HepG2 (cell line): ENCODE data around the gene VEGFB. TPM values are rescaled to one million over a fixed set of nuclear protein-coding genes. Genes with fewer than 3 reads are reported as not detected.

Experiments
- AGO1 ChIP-seq: fragments of 200-400 bp; formaldehyde crosslinking; IDR thresholded peaks from 2 replicates; pipeline ENCODE4 v1.6.1; 2017; ENCODE audit warnings: mild to moderate bottlenecking, low read depth, low read length, moderate library complexity; ENCODE audit not compliant: poor library complexity, severe bottlenecking
- BRD4 ChIP-seq: sonication (generic); formaldehyde crosslinking; IDR thresholded peaks from 2 replicates; pipeline ENCODE4 v1.4.0; 2020; ENCODE audit warnings: missing genetic modification reagents
- CCDC6 ChIP-seq: sonication (generic); formaldehyde crosslinking; IDR thresholded peaks from 2 replicates; pipeline ENCODE4 v1.8.1; 2022; ENCODE audit warnings: mild to moderate bottlenecking, missing genetic modification reagents, moderate library complexity
- ERF ChIP-seq: IDR thresholded peaks from 2 replicates; pipeline ENCODE4 v1.6.1; 2018; ENCODE audit warnings: missing biosample characterization, missing genetic modification reagents
- GZF1 ChIP-seq: sonication (generic); formaldehyde crosslinking; IDR thresholded peaks from 2 replicates; pipeline ENCODE4 v1.5.1; 2020; ENCODE audit warnings: mild to moderate bottlenecking, missing genetic modification reagents
- HOXA3 ChIP-seq: sonication (generic); formaldehyde crosslinking; IDR thresholded peaks from 2 replicates; pipeline ENCODE4 v1.5.0; 2020; ENCODE audit warnings: missing genetic modification reagents
- KLF12 ChIP-seq: sonication (generic); formaldehyde crosslinking; IDR thresholded peaks from 2 replicates; pipeline ENCODE4 v1.4.0; 2020; ENCODE audit warnings: missing genetic modification reagents, borderline replicate concordance
- MATR3 ChIP-seq: sonication (generic); formaldehyde crosslinking; IDR thresholded peaks from 2 replicates; pipeline ENCODE4 v1.4.0; 2020; ENCODE audit warnings: missing genetic modification reagents
- NCOA5 ChIP-seq: sonication (generic); formaldehyde crosslinking; IDR thresholded peaks from 2 replicates; pipeline ENCODE4 v1.4.0; 2020; ENCODE audit warnings: missing genetic modification reagents
- POGZ ChIP-seq: sonication (generic); formaldehyde crosslinking; IDR thresholded peaks from 2 replicates; pipeline ENCODE4 v1.4.0; 2020; ENCODE audit warnings: mild to moderate bottlenecking, missing genetic modification reagents
- RAD21 ChIP-seq: fragments of 450-650 bp; formaldehyde crosslinking; IDR thresholded peaks from 2 replicates; pipeline ENCODE4 v1.5.0; 2020; ENCODE audit warnings: mild to moderate bottlenecking
- RARA ChIP-seq: IDR thresholded peaks from 2 replicates; pipeline ENCODE4 v1.6.1; 2016; ENCODE audit warnings: missing genetic modification reagents, missing compliant biosample characterization
- RBFOX2 ChIP-seq: fragments of 200-400 bp; formaldehyde crosslinking; IDR thresholded peaks from 2 replicates; pipeline ENCODE4 v1.6.1; 2017; ENCODE audit warnings: low read depth, mild to moderate bottlenecking, low read length
- SAP130 ChIP-seq: IDR thresholded peaks from 2 replicates; pipeline ENCODE4 v1.6.1; 2016; ENCODE audit warnings: low read depth
- SRF ChIP-seq: IDR thresholded peaks from 2 replicates; pipeline ENCODE4 v1.6.1; 2011; ENCODE audit warnings: mild to moderate bottlenecking, low read depth, low read length, moderate library complexity
- ZNF230 ChIP-seq: sonication (generic); formaldehyde crosslinking; IDR thresholded peaks from 2 replicates; pipeline ENCODE4 v1.4.0; 2020; ENCODE audit warnings: mild to moderate bottlenecking, missing genetic modification reagents
- ZNF282 ChIP-seq: fragments of 450-650 bp; IDR thresholded peaks from 2 replicates; pipeline ENCODE4 v1.6.1; 2018; ENCODE audit not compliant: partially characterized antibody
- ZNF34 ChIP-seq: sonication (generic); formaldehyde crosslinking; IDR thresholded peaks from 2 replicates; pipeline ENCODE4 v1.4.0; 2020; ENCODE audit warnings: mild to moderate bottlenecking, missing genetic modification reagents, borderline replicate concordance
- ZNF430 ChIP-seq: sonication (generic); formaldehyde crosslinking; IDR thresholded peaks from 2 replicates; pipeline ENCODE4 v1.9.0; 2021; ENCODE audit warnings: mild to moderate bottlenecking, missing genetic modification reagents
- ZNF550 ChIP-seq: sonication (generic); formaldehyde crosslinking; IDR thresholded peaks from 2 replicates; pipeline ENCODE4 v1.4.0; 2020; ENCODE audit warnings: mild to moderate bottlenecking, missing genetic modification reagents, borderline replicate concordance
- ZNF772 ChIP-seq: sonication (generic); formaldehyde crosslinking; IDR thresholded peaks from 2 replicates; pipeline ENCODE4 v1.5.0; 2020; ENCODE audit warnings: mild to moderate bottlenecking, missing genetic modification reagents
- ZNF775 ChIP-seq: sonication (generic); formaldehyde crosslinking; IDR thresholded peaks from 2 replicates; pipeline ENCODE4 v1.4.0; 2020; ENCODE audit warnings: missing genetic modification reagents, mild to moderate bottlenecking, moderate library complexity, borderline replicate concordance
- ZNF782 ChIP-seq: sonication (generic); formaldehyde crosslinking; IDR thresholded peaks from 2 replicates; pipeline ENCODE4 v1.4.0; 2020; ENCODE audit warnings: missing genetic modification reagents, mild to moderate bottlenecking, borderline replicate concordance
- polyA plus RNA-seq, 8 experiments: library from polyadenylated mRNA; depleted of rRNA in 3 of 8; stranded (reverse) in 7 of 8; unstranded in 1 of 8; fragments of >200 nt; fragmentation: Illumina TruSeq in 4 of 8; extraction: Trizol in 4 of 8; gene quantifications; 2 replicates each; pipeline versions ENCODE4 v1.2.1 to v1.2.3, GENCODE V29; 2011 to 2016; ENCODE audit warnings: low read depth in 4 of 8, missing spikeins in 1 of 8, mixed read lengths in 1 of 8; ENCODE audit not compliant: insufficient read depth in 1 of 8
- total RNA-seq, 5 experiments: library from RNA; depleted of rRNA; stranded (reverse); fragments of >200 nt; fragmentation: Illumina TruSeq; extraction: Trizol; gene quantifications; 2 replicates each; pipeline ENCODE4 v1.2.3, GENCODE V29; 2016; ENCODE audit warnings: low read depth in 1 of 5
- TF ChIP-seq, protein P1 (sequence below): IDR thresholded peaks from 2 replicates; pipeline ENCODE4 v1.6.1; 2018; ENCODE audit warnings: missing genetic modification reagents, mild to moderate bottlenecking, missing compliant biosample characterization
- TF ChIP-seq, protein P2 (sequence below): IDR thresholded peaks from 2 replicates; pipeline ENCODE4 v1.6.1; 2016; ENCODE audit warnings: low read depth
- TF ChIP-seq, protein P3 (sequence below): sonication (generic); IDR thresholded peaks from 2 replicates; pipeline ENCODE4 v1.6.1; 2016; ENCODE audit warnings: low read depth, borderline replicate concordance
- TF ChIP-seq, protein P4 (sequence below): sonication (generic); formaldehyde crosslinking; IDR thresholded peaks from 2 replicates; pipeline ENCODE4 v1.4.0; 2020; ENCODE audit warnings: mild to moderate bottlenecking, missing genetic modification reagents

The VEGFB gene
- total and polyA plus RNA-seq, 2 of the 13 experiments (the other 11 are each of a cell fraction or from before 2014, with no cell fraction given), result 9.0 to 11.3 TPM

DNA sequence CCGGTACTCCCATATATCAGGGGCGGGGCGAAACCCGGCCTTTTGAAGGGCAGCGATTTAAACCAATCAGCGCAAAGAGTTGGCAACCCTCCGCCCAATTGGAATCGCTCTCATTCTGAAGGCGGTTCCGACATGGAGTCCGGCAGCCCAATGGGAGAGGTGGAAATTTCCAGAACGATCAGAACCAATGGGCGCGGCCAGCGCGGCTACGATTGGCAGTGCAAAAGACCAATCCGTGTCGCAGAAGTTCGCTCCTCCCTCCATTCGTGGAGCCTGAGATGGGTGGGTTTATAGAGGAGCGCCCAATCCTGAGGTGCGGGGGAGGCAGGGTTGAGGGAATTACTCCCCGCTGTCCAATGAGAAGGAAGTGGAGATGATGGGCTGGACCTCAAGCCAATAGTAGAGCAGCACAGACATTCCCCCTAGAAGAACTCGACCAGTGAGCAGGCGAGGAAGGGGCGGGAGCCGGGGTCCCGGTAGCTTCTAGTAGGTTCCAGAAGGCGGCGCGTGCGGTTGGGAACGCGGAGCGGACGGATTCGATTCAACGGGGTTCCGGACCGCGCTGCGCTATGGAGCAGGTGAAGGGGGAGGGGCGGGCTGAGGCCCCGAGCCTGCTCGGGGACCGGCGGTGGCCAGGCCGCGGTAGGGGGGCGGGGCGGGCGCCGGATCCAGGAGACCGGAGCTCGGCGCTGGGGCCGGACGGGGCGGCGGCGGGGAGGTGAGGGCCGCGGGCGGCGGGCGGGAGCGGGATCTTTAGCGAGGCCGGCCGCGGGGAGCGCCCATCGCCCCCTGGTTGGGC is 48.5 kb upstream of the VEGFB start, which contains the start of gene STIP1 (continued):
- TF ChIP-seq, protein P1, sequence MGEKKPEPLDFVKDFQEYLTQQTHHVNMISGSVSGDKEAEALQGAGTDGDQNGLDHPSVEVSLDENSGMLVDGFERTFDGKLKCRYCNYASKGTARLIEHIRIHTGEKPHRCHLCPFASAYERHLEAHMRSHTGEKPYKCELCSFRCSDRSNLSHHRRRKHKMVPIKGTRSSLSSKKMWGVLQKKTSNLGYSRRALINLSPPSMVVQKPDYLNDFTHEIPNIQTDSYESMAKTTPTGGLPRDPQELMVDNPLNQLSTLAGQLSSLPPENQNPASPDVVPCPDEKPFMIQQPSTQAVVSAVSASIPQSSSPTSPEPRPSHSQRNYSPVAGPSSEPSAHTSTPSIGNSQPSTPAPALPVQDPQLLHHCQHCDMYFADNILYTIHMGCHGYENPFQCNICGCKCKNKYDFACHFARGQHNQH (CRISPR knock-in tag), result no peak; the same call in none of the 2 replicates
- TF ChIP-seq ZNF782 (CRISPR knock-in tag), result no peak; the same call in 1 of the 2 replicates
- TF ChIP-seq RAD21 (CRISPR knock-in tag), result no peak; the same call in 1 of the 2 replicates
- no peak for TF ChIP-seq ZNF772
- no peak for TF ChIP-seq BRD4 (CRISPR knock-in tag)
- 0 out of 2 replicates have a peak, but pooled peaks have one; percentile 23 for TF ChIP-seq ZNF34 (CRISPR knock-in tag)
- peak; percentile 51 for TF ChIP-seq SRF
- TF ChIP-seq NCOA5, result no peak
- TF ChIP-seq ZNF775 (CRISPR knock-in tag), result peak; percentile 40; the same call in 1 of the 2 replicates
- TF ChIP-seq, protein P2, sequence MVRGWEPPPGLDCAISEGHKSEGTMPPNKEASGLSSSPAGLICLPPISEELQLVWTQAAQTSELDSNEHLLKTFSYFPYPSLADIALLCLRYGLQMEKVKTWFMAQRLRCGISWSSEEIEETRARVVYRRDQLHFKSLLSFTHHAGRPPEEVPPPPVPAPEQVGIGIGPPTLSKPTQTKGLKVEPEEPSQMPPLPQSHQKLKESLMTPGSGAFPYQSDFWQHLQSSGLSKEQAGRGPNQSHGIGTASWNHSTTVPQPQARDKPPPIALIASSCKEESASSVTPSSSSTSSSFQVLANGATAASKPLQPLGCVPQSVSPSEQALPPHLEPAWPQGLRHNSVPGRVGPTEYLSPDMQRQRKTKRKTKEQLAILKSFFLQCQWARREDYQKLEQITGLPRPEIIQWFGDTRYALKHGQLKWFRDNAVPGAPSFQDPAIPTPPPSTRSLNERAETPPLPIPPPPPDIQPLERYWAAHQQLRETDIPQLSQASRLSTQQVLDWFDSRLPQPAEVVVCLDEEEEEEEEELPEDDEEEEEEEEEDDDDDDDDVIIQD (CRISPR knock-in tag), result no peak
- TF ChIP-seq, protein P3, sequence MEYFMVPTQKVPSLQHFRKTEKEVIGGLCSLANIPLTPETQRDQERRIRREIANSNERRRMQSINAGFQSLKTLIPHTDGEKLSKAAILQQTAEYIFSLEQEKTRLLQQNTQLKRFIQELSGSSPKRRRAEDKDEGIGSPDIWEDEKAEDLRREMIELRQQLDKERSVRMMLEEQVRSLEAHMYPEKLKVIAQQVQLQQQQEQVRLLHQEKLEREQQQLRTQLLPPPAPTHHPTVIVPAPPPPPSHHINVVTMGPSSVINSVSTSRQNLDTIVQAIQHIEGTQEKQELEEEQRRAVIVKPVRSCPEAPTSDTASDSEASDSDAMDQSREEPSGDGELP, result no peak; the same call in 1 of the 2 replicates
- peak; percentile 18 for TF ChIP-seq RARA (CRISPR knock-in tag)
- TF ChIP-seq HOXA3, result peak; percentile 60; the same call in 1 of the 2 replicates
- TF ChIP-seq ERF (CRISPR knock-in tag), result no peak
- TF ChIP-seq GZF1 (CRISPR knock-in tag), result no peak
- no peak for TF ChIP-seq ZNF430 (CRISPR knock-in tag)
- no peak for TF ChIP-seq MATR3 (CRISPR knock-in tag)
- TF ChIP-seq AGO1, result no peak
- no peak; the same call in 1 of the 2 replicates for TF ChIP-seq KLF12
- no peak for TF ChIP-seq RBFOX2
- no peak for TF ChIP-seq ZNF282
- TF ChIP-seq ZNF230, result no peak
- no peak for TF ChIP-seq CCDC6 (CRISPR knock-in tag)
- TF ChIP-seq ZNF550, result no peak
- peak; percentile 57 for TF ChIP-seq SAP130 (CRISPR knock-in tag)
- no peak for TF ChIP-seq POGZ (CRISPR knock-in tag)
- TF ChIP-seq, protein P4, sequence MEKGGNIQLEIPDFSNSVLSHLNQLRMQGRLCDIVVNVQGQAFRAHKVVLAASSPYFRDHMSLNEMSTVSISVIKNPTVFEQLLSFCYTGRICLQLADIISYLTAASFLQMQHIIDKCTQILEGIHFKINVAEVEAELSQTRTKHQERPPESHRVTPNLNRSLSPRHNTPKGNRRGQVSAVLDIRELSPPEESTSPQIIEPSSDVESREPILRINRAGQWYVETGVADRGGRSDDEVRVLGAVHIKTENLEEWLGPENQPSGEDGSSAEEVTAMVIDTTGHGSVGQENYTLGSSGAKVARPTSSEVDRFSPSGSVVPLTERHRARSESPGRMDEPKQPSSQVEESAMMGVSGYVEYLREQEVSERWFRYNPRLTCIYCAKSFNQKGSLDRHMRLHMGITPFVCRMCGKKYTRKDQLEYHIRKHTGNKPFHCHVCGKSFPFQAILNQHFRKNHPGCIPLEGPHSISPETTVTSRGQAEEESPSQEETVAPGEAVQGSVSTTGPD (CRISPR knock-in tag), result no peak
